ENCODE measurements around the gene MPPED2.

Gene MPPED2

GRCh38 chr11:30553521-30554110 is 32.5 kb downstream of the MPPED2 start:
- no peak for DNase-seq (ENCODE audit: extremely low spot score)
- TF ChIP-seq FOXM1 (IDR thresholded peaks at IDR 0.05; ENCODE audit: borderline replicate concordance) (no peak), FOXK2 (IDR thresholded peaks at IDR 0.05) (peak; percentile 67; the same call in 1 of the 2 replicates), PKNOX1 (IDR thresholded peaks at IDR 0.05) (peak; percentile 97), ZNF384 (IDR thresholded peaks at IDR 0.05) (no peak)
- CTCF ChIA-PET, result no interaction called here
- POLR2A ChIA-PET, result no interaction called here

GRCh38 chr11:30552839-30553238 is 33.3 kb downstream of the MPPED2 start:
- no peak for TF ChIP-seq TARDBP (IDR thresholded peaks at IDR 0.05)
- TF ChIP-seq L3MBTL2 (conservative IDR thresholded peaks at IDR 0.05), result no peak
- TF ChIP-seq FOXK2 (IDR thresholded peaks at IDR 0.05), result no peak
- TF ChIP-seq SP1 (IDR thresholded peaks at IDR 0.05), result no peak
- TF ChIP-seq ARNT (IDR thresholded peaks at IDR 0.05), result no peak
- no peak for TF ChIP-seq LEF1 (IDR thresholded peaks at IDR 0.05; ENCODE audit: borderline replicate concordance)
- TF ChIP-seq ELF4 (IDR thresholded peaks at IDR 0.05), result no peak
- no peak for TF ChIP-seq FOXA1 (IDR thresholded peaks at IDR 0.05)
- no peak for TF ChIP-seq CTBP1 (IDR thresholded peaks at IDR 0.05; ENCODE audit: borderline replicate concordance)
- TF ChIP-seq HDGF (IDR thresholded peaks at IDR 0.05; ENCODE audit: borderline replicate concordance), result no peak
- no peak for TF ChIP-seq PKNOX1 (IDR thresholded peaks at IDR 0.05)
- TF ChIP-seq NFRKB (IDR thresholded peaks at IDR 0.05), result no peak
- TF ChIP-seq BHLHE40 (IDR thresholded peaks at IDR 0.05; ENCODE audit: borderline replicate concordance), result no peak
- TF ChIP-seq ZNF384 (IDR thresholded peaks at IDR 0.05), result no peak
- TF ChIP-seq FOXM1 (IDR thresholded peaks at IDR 0.05; ENCODE audit: borderline replicate concordance), result no peak
- ChIA-PET CTCF (no interaction called here), POLR2A (no interaction called here)
- DNase-seq (ENCODE audit: extremely low spot score), result no peak

- ChIA-PET POLR2A (interaction anchor here (1.4 kb wide), 1 partner anchor 17 kb away, joined by 5 read pairs; no protein-coding TSS in a partner anchor), CTCF (no interaction called here)
- TF ChIP-seq ARNT (IDR thresholded peaks at IDR 0.05) (no peak), PKNOX1 (IDR thresholded peaks at IDR 0.05) (no peak), FOXK2 (IDR thresholded peaks at IDR 0.05) (no peak), ZNF384 (IDR thresholded peaks at IDR 0.05) (no peak), NFRKB (IDR thresholded peaks at IDR 0.05) (no peak), LEF1 (IDR thresholded peaks at IDR 0.05; ENCODE audit: borderline replicate concordance) (no peak)
- DNase-seq (ENCODE audit: extremely low spot score), result no peak
Measured at GRCh38 chr11:30550022-30550542, 36.1 kb downstream of the MPPED2 start.

GRCh38 chr11:30549565-30549964 is 36.6 kb downstream of the MPPED2 start:
- CTCF ChIA-PET, result no interaction called here
- POLR2A ChIA-PET, result interaction anchor here (1.4 kb wide), 1 partner anchor 17 kb away, joined by 5 read pairs; no protein-coding TSS in a partner anchor
- TF ChIP-seq PKNOX1 (IDR thresholded peaks at IDR 0.05), result no peak
- no peak for DNase-seq (ENCODE audit: extremely low spot score)

- CTCF ChIA-PET, result interaction anchor here (0.6 kb wide), 1 partner anchor 132 kb away, joined by 3 read pairs; no protein-coding TSS in a partner anchor
Measured at GRCh38 chr11:30546334-30546733, 39.8 kb downstream of the MPPED2 start.

More at GRCh38 chr11:30546334-30546733, 39.8 kb downstream of the MPPED2 start:
- no peak for TF ChIP-seq CTBP1 (IDR thresholded peaks at IDR 0.05; ENCODE audit: borderline replicate concordance)
- no peak for TF ChIP-seq ELF4 (IDR thresholded peaks at IDR 0.05)
- TF ChIP-seq FOXK2 (IDR thresholded peaks at IDR 0.05), result no peak
- no peak for TF ChIP-seq SUZ12 (IDR thresholded peaks at IDR 0.05)
- no peak for TF ChIP-seq FOXA1 (IDR thresholded peaks at IDR 0.05)
- no peak for TF ChIP-seq NFRKB (IDR thresholded peaks at IDR 0.05)
- no peak for TF ChIP-seq ZNF384 (IDR thresholded peaks at IDR 0.05)
- TF ChIP-seq SP1 (IDR thresholded peaks at IDR 0.05), result no peak
- TF ChIP-seq FOXM1 (IDR thresholded peaks at IDR 0.05; ENCODE audit: borderline replicate concordance), result no peak
- no peak for TF ChIP-seq LEF1 (IDR thresholded peaks at IDR 0.05; ENCODE audit: borderline replicate concordance)
- TF ChIP-seq L3MBTL2 (conservative IDR thresholded peaks at IDR 0.05), result no peak
- TF ChIP-seq TARDBP (IDR thresholded peaks at IDR 0.05), result no peak
- no peak for TF ChIP-seq PKNOX1 (IDR thresholded peaks at IDR 0.05)
- TF ChIP-seq HDGF (IDR thresholded peaks at IDR 0.05; ENCODE audit: borderline replicate concordance), result no peak
- TF ChIP-seq BHLHE40 (IDR thresholded peaks at IDR 0.05; ENCODE audit: borderline replicate concordance), result no peak
- TF ChIP-seq ARNT (IDR thresholded peaks at IDR 0.05), result no peak
- no peak for DNase-seq (ENCODE audit: extremely low spot score)
- POLR2A ChIA-PET, result no interaction called here
